NAMALWA (cell line): ENCODE results near the gene ITSN2.
"Not testable (repeated sequence)": the region's sequence is repeated elsewhere in the genome, so short reads cannot be mapped to it uniquely, and the experiment has no call there.

ENCODE experiments used
- DNase-seq: peaks from one replicate; pipeline ENCODE4 v3.0.0-alpha.2; 2015; ENCODE audit warnings: low spot score

Gene ITSN2

GRCh38 chr2:24214880-24215279, 145.5 kb downstream of the ITSN2 start:
- DNase-seq = peak; percentile 38

GRCh38 chr2:24211408-24211807, 148.9 kb downstream of the ITSN2 start:
- DNase-seq = no peak

GRCh38 chr2:24210723-24211122, 149.6 kb downstream of the ITSN2 start:
- DNase-seq = no peak

- no peak for DNase-seq
Observed at GRCh38 chr2:24210106-24210455, 150.3 kb downstream of the ITSN2 start.

GRCh38 chr2:24209389-24210105, 150.8 kb downstream of the ITSN2 start:
- DNase-seq = no peak

- DNase-seq = no peak
Observed at GRCh38 chr2:24208490-24208889, 151.8 kb downstream of the ITSN2 start.

GRCh38 chr2:24207359-24207758, 153.0 kb downstream of the ITSN2 start:
- no peak for DNase-seq

- no peak for DNase-seq
Observed at GRCh38 chr2:24206714-24207113, 153.6 kb downstream of the ITSN2 start.

- no peak for DNase-seq
Observed at GRCh38 chr2:24206242-24206641, 154.1 kb downstream of the ITSN2 start.

- no peak for DNase-seq
Observed at GRCh38 chr2:24205131-24205530, 155.2 kb downstream of the ITSN2 start.

- no peak for DNase-seq
Observed at GRCh38 chr2:24204505-24204904, 155.8 kb downstream of the ITSN2 start.

- no peak for DNase-seq
Observed at GRCh38 chr2:24203787-24204150, 156.6 kb downstream of the ITSN2 start.

GRCh38 chr2:24203029-24203786, 157.1 kb downstream of the ITSN2 start:
- DNase-seq = no peak

GRCh38 chr2:24200799-24201198, 159.5 kb downstream of the ITSN2 start:
- DNase-seq = no peak

GRCh38 chr2:24199968-24200590, 160.3 kb downstream of the ITSN2 start:
- DNase-seq = no peak

GRCh38 chr2:24197213-24197612, 163.1 kb downstream of the ITSN2 start:
- DNase-seq = not testable (repeated sequence)

GRCh38 chr2:24191848-24192247, 168.5 kb downstream of the ITSN2 start:
- DNase-seq = no peak

GRCh38 chr2:24191156-24191555, 169.2 kb downstream of the ITSN2 start:
- no peak for DNase-seq

- no peak for DNase-seq
Observed at GRCh38 chr2:24190503-24190902, 169.8 kb downstream of the ITSN2 start.

- DNase-seq = no peak
Observed at GRCh38 chr2:24189551-24189950, 170.8 kb downstream of the ITSN2 start.

GRCh38 chr2:24183366-24184069, 176.8 kb downstream of the ITSN2 start:
- DNase-seq = no peak

GRCh38 chr2:24182507-24182906, 177.8 kb downstream of the ITSN2 start:
- no peak for DNase-seq

GRCh38 chr2:24181849-24182248, 178.5 kb downstream of the ITSN2 start:
- no peak for DNase-seq
